Subcutaneous abdominal adipose tissue (tissue), 5 donors: Measurements from ENCODE around the gene PDE7B.
"Not testable (repeated sequence)": the region's sequence is repeated elsewhere in the genome, so short reads cannot be mapped to it uniquely, and the experiment has no call there.

Source experiments
- H3K27ac ChIP-seq: one replicate; pipeline ENCODE4 v1.7.0; 2013; ENCODE audit warnings: low read depth, mild to moderate bottlenecking, inconsistent platforms, low read length, moderate library complexity
- H3K27me3 ChIP-seq, 5 donors: one replicate each; pipeline ENCODE4 v1.7.0; 2013; ENCODE audit warnings: low read length in 5 of 5, inconsistent platforms in 1 of 5; ENCODE audit not compliant: control insufficient read depth in 5 of 5, insufficient read depth in 4 of 5
- H3K36me3 ChIP-seq, 5 donors: one replicate each; pipeline ENCODE4 v1.7.0; 2013; ENCODE audit warnings: low read length in 5 of 5; ENCODE audit not compliant: control insufficient read depth in 5 of 5, insufficient read depth in 5 of 5
- H3K4me1 ChIP-seq, 5 donors: one replicate each; pipeline ENCODE4 v1.7.0; 2013; ENCODE audit warnings: low read length in 5 of 5, mild to moderate bottlenecking in 3 of 5, moderate library complexity in 1 of 5; ENCODE audit not compliant: control insufficient read depth in 5 of 5, insufficient read depth in 5 of 5
- H3K4me3 ChIP-seq, 5 donors: one replicate each; pipeline ENCODE4 v1.7.0; 2013; ENCODE audit warnings: low read length in 5 of 5, low read depth in 1 of 5
- H3K9ac ChIP-seq, 5 donors: one replicate each; pipeline ENCODE4 v1.7.0; 2013; ENCODE audit warnings: low read length in 5 of 5, mild to moderate bottlenecking in 4 of 5, moderate library complexity in 3 of 5
- H3K9me3 ChIP-seq, 5 donors: one replicate each; pipeline ENCODE4 v1.7.0; 2013; ENCODE audit warnings: low read length in 5 of 5; ENCODE audit not compliant: control insufficient read depth in 5 of 5
- donor health status: healthy.
- donor health status: healthy.
- donor health status: healthy.
- donor health status: healthy.
- donor health status: healthy.

The PDE7B gene

DNA sequence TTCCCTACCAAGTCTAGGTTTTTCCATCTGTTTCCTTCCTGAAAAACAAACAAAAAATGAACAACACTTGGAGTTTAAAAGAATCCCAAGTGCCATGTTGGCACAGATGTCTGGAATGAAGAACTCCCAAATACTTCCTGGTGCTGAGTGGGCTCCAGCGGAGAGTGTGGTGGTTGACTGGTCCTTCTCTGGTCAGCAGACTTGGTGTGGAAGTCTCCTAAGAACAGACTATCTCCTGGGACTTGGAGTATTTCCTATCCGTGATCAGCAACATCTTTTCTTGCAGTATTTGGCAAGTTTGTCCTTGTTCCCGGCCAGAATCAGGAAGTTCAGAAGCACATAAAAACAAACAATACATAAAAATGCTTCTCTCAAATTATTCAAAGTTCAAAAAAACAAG is 244.5 kb downstream of the PDE7B start:
- H3K4me1 ChIP-seq: peaks cover 2 to 19% (median 8%) of the 10 kb centered on the region in 5 donors
- no peaks in the 10 kb centered on the region for H3K36me3 ChIP-seq
- peaks cover 0 to 2% (median 0%) of the 10 kb centered on the region in 5 donors for H3K9me3 ChIP-seq
- H3K27ac ChIP-seq: peak overlapping the region; percentile 4
- peak overlapping the region in 2 of 5 donors; percentile 5 to 12 for H3K4me3 ChIP-seq
- no peak overlapping the region for H3K9ac ChIP-seq
- no peaks in the 10 kb centered on the region for H3K27me3 ChIP-seq

DNA sequence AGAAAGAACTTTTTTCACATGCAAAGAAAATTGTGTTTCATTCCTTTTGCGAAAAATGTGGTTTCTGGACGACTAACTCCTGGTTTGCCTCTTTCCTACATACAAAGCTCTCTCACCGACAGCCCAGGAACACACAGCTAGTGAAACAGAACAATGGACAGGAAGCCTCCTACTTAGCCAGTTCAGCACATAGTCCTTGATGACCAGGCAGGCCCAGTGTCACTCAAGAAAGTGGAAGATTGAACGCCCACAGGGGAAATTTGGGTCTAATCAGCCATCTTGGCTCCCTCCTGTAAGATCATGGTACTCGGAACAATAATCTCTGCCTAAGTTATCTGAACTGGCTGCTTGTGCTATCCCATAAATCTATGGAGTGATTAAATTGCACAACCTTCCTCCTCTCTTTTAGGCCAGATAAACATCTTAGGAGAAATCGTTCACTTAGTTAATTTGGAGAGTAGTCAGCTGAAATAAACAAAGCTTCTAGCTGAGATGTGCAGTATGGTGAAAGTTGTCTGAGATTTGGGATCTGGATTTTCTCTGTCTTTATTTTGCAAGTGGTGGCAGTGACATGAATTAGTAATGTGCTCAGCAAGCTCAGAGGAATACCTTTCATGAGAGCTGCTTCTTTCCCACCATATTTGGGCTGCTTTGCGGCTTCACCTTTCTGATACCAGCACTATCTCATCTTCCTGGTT is 251.6 kb downstream of the PDE7B start:
- no peaks in the 10 kb centered on the region for H3K27me3 ChIP-seq
- no peaks in the 10 kb centered on the region for H3K9me3 ChIP-seq
- H3K4me1 ChIP-seq: peaks cover 19 to 41% (median 27%) of the 10 kb centered on the region in 5 donors
- H3K4me3 ChIP-seq: peak overlapping the region; percentile 8 to 49 (median 40)
- H3K27ac ChIP-seq: peak overlapping the region; percentile 90
- peak overlapping the region in 2 of 5 donors; percentile 2 to 44 for H3K9ac ChIP-seq
- no peaks in the 10 kb centered on the region for H3K36me3 ChIP-seq

DNA sequence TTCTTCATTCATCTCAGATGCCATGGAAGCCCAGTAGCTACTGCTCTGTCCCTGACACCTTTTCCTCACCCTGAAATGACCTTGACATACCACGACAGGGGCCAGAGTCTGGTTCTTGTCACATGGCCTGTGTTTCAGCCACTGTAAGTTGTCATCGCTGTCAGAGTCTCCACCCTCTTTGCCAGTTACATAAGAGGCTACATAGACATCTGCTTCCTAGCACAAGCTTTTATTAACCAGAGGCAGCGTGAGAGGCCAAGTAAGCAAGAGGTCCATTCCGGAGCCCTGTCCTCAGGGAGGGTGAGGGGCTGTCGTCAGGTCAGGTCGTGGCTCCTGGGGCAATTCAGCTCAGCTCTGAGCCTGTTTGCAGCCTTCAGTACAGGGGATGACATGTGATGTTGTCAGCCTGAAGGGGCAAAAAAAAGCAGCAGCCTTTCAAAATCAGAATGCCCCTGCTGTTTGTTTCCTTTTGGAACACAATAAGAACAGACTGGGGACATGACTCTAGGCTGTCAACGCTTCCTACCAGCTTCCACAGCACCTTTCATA is 252.3 kb downstream of the PDE7B start:
- Histone ChIP-seq H3K9me3 (no peaks in the 10 kb centered on the region), H3K27me3 (no peaks in the 10 kb centered on the region), H3K36me3 (no peaks in the 10 kb centered on the region), H3K27ac (peak overlapping the region; percentile 90), H3K9ac (peak overlapping the region in 3 of 5 donors; percentile 28 to 54 (median 44)), H3K4me1 (peaks cover 19 to 43% (median 28%) of the 10 kb centered on the region in 5 donors), H3K4me3 (peak overlapping the region; percentile 8 to 49 (median 40))

DNA sequence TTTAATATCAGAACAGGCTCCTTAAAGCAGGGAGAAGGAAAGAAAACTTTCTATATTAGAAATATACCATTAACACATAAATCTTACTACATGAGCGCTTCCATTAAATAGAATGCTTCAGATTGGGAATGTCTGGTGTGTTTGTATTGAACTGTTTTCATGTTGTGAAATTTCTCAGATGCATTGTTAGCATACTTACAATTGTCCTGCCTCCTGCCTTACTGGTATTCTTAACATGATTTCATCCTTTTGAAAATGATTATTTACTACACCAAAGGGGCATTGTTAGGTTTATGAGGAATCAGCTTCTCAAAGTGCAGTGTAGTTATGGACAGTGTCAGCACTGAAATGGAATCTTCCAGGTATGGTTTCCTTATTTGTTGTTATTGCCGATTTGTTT is 253.1 kb downstream of the PDE7B start:
- peak overlapping the region in 2 of 5 donors; percentile 44 to 54 for H3K9ac ChIP-seq
- no peaks in the 10 kb centered on the region for H3K27me3 ChIP-seq
- H3K4me1 ChIP-seq: peaks cover 19 to 44% (median 28%) of the 10 kb centered on the region in 5 donors
- no peaks in the 10 kb centered on the region for H3K9me3 ChIP-seq
- no peaks in the 10 kb centered on the region for H3K36me3 ChIP-seq
- peak overlapping the region; percentile 90 for H3K27ac ChIP-seq
- no peak overlapping the region for H3K4me3 ChIP-seq

DNA sequence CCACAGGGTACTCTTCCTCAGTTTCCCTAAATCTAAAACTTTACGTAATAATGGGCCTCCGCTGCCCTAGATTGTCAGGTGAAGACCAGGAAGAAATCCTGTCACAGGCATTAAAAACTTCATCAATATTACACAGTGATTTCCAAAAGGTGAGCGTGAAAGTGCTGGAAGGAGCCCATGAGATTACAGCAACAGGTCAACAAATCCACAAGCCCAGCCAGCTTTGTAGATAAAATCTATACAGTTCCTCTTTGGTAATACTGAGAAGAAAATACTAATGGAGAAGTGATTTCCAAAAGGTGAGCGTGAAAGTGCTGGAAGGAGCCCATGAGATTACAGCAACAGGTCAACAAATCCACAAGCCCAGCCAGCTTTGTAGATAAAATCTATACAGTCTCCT is 254.3 kb downstream of the PDE7B start:
- not testable (repeated sequence) for H3K27ac ChIP-seq, H3K36me3 ChIP-seq, H3K27me3 ChIP-seq, H3K9ac ChIP-seq, H3K9me3 ChIP-seq, H3K4me3 ChIP-seq
- H3K4me1 ChIP-seq: peaks cover 19 to 44% (median 28%) of the 10 kb centered on the region in 5 donors

DNA sequence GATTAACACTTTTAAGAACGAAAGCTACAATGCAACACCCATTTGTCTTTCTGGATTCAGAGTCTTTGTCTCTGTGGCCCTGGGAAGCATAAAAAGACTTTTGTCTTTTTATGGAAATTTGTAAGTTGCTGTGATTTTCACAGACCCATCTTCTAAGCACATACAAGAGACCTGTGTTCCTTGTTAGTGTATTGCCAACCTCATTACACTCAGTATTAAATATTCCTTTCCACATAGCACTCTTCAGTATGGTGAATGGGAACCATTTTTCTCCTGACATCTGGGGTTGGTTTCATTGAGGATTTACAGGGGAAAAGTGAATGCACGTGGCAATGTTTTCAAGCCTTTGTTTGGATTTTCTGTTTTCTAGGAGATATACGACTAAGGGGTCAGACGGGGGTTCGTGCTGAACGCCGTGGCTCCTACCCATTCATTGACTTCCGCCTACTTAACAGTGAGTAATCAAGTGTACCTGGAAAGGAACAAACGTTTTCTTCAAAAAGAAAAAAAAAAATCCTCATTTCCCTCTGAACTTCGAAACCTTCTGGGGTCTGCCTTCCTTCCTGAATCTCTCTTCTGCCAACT is 257.0 kb downstream of the PDE7B start:
- H3K27ac ChIP-seq: no peak overlapping the region
- H3K4me3 ChIP-seq: no peak overlapping the region
- peaks cover 12 to 27% (median 15%) of the 10 kb centered on the region in 5 donors for H3K4me1 ChIP-seq

DNA sequence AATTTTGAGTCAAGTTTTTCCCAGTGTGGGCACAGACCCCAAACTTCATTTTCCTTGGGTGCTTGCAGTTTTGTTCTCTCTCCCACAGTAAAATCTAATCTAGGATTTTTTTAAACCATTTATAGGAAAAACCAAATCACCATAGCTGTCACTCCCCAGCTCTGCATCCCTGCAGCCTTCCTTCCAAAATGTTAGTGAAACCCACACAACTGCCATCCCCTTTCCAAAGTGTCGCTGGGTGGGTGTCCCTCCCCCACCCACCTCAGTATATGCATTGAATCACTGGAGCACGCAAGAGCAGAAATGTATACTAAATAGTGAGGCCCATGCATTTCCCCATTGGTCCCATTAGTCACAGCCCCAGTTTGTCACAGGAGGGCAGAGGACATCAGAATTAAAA is 260.3 kb downstream of the PDE7B start:
- Histone ChIP-seq H3K9ac (no peak overlapping the region), H3K36me3 (no peaks in the 10 kb centered on the region), H3K9me3 (no peaks in the 10 kb centered on the region), H3K4me3 (no peak overlapping the region), H3K4me1 (peaks cover 0 to 14% (median 7%) of the 10 kb centered on the region in 5 donors), H3K27me3 (no peaks in the 10 kb centered on the region), H3K27ac (no peak overlapping the region)

More for the DNA sequence above, 257.0 kb downstream of the PDE7B start:
- Histone ChIP-seq H3K9ac (no peak overlapping the region), H3K9me3 (no peaks in the 10 kb centered on the region), H3K27me3 (no peaks in the 10 kb centered on the region), H3K36me3 (no peaks in the 10 kb centered on the region)

DNA sequence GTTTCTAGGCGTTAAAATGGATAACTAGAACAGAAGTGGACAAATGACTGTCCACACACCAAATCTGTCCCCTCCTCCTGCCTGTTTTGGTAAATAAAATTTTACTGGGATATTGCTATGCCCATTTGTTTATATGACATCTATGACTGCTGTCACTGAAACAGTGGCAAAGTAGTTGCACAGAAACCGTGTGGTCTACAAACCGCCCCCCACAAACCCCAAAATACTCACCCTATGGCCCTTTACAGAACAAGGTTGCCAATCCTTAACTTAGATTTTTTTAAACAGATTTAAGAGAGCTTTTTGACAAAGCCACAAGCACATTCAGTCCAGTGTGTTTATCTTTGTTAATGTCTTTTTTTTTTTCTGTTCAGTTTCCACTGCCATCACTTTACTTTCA is 260.8 kb downstream of the PDE7B start:
- H3K27me3 ChIP-seq: no peaks in the 10 kb centered on the region
- no peak overlapping the region for H3K27ac ChIP-seq
- H3K9ac ChIP-seq: no peak overlapping the region

DNA sequence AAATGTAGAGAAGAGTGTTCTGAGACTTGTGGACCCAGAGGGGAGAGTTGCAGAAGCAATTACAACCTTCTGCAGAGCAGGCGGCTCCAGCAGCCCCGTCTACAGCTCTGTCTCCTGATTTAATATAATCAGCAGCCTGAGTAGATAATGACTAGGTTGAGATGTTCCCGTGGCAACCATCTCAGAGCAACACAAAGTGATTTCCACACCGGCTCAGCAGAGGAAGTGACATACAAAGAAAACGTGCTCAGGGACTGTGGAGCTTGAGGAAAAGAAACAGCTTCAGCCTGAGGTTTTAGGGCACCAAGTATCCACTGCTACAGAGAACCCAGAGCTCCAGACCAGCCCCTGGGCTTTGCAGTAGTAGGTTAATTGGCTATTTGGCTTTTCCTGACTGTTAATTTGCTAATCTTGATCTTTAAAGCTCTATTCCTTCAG is 262.3 kb downstream of the PDE7B start:
- peak overlapping the region in 2 of 5 donors; percentile 23 to 37 for H3K4me3 ChIP-seq
- H3K27me3 ChIP-seq: no peaks in the 10 kb centered on the region
- H3K36me3 ChIP-seq: no peaks in the 10 kb centered on the region
- H3K9ac ChIP-seq: no peak overlapping the region
- no peak overlapping the region for H3K27ac ChIP-seq
- peaks cover 0 to 14% (median 7%) of the 10 kb centered on the region in 5 donors for H3K4me1 ChIP-seq
- no peaks in the 10 kb centered on the region for H3K9me3 ChIP-seq

More for the DNA sequence above, 260.8 kb downstream of the PDE7B start:
- Histone ChIP-seq H3K4me1 (peaks cover 0 to 14% (median 7%) of the 10 kb centered on the region in 5 donors), H3K36me3 (no peaks in the 10 kb centered on the region), H3K9me3 (no peaks in the 10 kb centered on the region), H3K4me3 (no peak overlapping the region)

DNA sequence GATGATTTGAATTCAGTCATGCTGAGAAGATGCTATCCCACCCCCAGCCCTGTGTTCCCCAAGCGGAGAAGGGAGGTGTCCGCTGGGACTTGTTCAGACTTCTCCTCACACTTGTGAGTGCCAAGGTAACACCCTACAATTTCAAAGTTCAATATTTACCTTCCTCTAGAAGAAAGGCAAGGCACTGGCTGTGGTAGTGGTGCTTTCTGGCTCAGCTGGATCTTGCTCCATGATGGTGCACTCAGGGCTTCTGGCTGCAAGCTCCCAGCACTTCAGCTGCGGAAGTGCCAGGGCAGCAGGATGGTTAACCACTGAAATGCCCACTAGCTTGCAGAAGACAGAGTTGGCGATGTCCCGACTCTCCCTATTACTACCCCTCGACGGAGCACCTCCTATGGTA is 263.2 kb downstream of the PDE7B start:
- no peaks in the 10 kb centered on the region for H3K36me3 ChIP-seq
- H3K27ac ChIP-seq: no peak overlapping the region
- no peak overlapping the region for H3K4me3 ChIP-seq
- peaks cover 0 to 15% (median 7%) of the 10 kb centered on the region in 5 donors for H3K4me1 ChIP-seq
- no peaks in the 10 kb centered on the region for H3K27me3 ChIP-seq
- H3K9me3 ChIP-seq: no peaks in the 10 kb centered on the region
- H3K9ac ChIP-seq: no peak overlapping the region
